Embryonic facial prominence (tissue), 1 donor: ENCODE measurements around the gene CREBBP.

Experiments used
- DNase-seq: peaks from one replicate; pipeline ENCODE4 v3.0.0-alpha.2; 2016; ENCODE audit errors: extremely low spot score

CREBBP gene

DNA sequence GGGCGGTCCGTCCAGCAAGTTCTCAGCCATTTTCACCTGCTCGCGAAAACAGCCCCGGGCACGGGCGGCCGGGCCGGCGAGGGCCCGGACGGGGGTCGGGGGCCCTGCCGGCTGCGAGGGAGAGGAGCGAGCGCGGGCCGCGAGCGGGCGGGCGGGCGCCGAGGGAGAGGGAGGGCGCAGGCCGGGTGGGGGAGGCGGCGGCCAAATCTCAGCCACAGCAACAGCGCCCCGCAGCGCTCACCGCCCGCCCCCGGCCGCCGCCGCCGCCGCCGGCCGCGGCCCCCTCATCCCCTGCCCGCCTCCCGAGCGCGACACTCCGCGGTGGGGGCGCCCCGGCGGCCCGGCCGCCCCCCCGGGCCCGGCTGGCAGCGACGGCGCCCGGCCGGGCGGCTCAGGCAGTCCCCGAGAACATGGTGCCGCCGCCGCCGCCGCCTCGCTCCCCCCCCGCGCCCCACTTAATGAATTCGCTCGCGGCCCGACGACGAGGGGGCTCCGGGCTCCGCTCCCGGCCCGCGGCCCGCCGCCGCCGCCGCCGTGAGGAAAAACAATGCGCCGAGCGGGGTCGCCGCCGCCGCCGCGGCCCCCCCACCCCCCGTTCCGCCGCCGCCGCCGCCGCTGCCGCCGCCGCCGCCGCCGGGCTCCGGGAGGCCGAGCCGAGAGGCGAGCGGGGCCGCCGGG is 487 bp downstream of the CREBBP start:
- peak; percentile 34 for DNase-seq

DNA sequence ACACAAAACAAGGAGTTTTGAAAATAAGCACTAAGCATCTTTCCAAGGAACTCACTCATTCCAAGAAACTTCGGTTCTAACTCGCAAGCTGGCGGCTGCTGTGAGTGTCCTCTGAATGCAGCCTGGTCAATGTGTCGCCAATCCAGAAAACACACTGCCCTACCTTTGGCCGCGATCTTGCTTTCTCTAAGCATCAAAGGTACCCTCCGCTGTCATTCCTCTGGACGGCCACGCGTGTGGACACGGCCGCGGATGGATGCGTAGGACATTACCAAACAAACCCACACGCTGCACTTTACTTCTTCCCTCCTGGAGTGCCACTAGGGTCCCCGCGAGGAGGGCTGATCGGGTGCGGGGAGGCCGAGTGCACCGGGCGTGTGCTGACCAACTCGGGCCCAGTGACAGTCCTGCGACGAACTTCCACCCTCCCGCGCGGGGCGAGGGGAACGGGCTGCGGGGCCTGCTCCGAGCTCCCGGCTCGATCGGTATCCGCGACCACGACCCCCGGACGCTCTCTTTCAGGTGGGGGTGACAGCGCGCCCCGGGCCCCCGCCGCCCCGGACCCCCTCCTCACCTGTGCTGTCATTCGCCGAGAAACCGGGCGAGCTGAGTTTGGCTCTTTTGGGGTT is 1.1 kb downstream of the CREBBP start:
- DNase-seq: no peak

DNA sequence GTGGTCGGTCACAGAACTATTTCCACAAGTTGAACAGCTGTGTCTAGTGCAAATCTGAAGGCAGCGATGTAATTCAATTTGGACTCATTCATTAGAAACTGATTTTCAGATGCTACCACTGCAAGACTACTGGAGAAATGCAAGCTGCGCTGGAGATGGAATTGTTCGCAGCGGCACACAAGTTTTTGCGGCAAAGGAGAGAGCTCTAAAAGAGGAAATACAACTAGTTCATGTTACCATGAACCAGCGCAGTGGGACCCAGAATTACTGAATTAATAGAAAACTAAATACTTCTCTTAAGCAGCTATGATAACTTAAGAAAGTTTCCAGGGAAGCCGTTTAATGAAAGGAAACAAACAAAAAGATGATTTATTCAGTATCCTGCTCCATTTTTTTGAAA is 1.9 kb downstream of the CREBBP start:
- DNase-seq: no peak

DNA sequence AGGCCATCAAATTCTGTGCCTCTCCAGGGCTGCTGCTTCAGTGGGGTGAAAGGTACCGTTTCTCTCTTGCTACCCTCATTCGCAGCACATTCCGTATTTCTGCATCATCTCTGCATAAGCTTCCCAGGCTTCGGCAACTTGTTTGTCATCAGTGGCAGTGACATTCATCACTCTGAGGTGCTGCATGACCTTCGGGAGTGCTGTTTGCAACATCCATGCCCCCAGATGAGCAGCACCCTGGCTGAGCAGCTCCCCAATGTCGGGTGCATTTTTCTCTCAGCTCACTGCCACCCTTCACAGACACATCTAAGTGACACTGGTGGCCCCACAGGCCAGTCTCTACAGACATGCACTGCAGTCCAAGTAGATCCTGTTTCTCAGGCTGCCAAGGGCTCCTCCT is 3.8 kb downstream of the CREBBP start:
- DNase-seq: no peak

DNA sequence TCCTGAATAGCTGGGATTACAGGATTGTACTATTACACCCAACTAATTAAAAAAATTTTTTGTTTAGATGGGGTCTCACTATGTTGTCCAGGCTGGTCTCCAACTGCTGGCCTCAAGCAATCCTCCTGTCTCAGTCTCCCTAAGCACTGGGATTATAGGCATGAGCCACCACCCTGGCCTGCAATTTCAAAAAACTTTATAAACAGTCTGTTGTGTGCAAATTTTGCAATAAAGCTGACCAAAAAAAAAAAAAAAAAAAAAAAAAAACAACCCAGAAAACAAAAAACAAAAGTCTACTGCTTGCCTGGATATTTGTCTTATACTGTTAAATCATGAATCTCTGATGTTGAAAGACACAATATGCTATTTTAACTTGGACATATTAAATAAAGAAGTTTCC is 4.4 kb downstream of the CREBBP start:
- no peak for DNase-seq

DNA sequence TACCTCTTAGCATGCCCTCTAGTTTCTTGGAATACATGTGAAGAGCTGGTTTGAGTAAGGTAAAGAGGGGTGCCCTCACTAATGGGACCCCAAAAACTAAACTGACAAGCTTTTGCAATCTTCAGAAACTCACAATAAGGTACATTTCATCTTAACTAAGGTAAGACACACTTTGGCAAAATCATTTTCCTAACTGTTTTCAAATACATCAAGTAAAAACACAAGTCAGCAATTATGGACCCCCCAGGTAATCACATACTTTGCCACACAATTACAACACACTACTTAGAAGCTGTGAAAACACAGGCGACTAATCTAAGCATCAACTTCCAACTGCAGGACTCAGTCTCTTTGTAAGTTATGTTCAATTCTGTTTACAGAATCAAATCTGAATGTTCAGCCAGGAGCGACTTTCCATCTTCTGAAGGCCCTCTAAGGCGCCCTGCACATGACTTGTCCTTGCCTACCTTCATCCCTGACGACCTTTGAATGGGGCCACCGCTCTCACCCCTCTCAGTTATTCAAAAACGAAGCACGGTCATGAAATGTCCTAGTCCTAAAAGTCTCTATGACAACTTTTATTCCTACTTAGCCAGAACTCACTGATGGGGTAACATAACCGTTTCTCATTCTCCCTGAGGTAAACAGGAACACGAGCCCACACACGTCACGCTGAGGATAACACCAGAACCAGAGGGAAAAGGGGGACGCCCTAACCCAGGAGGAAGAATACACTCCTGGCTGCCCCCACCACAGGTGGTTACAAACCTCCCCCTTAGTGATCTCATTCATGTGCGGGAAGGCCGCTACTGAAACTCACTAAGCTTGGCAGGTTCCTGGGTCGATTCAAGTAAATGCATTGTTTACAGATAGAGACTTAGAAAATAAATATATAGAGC is 5.5 kb downstream of the CREBBP start:
- DNase-seq: no peak

DNA sequence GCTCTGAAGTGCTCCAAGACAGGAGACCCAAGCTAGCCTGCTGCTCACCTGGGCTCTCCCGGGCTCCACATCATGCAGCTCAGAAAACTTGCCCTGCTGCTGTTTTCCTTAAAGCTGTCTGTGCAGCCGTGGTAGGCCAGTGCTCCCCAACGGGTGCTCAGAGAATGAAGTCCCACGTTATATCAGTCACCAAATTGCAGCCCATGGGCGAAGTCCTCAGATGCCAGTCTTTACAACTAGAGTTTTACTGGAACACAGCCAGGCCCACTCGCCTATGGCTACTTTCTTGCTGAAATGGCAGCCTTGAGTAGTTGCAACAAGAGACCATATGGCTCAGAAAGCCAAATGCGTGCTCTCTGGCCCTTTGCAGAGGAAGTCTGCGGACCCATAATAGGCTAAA is 6.3 kb downstream of the CREBBP start:
- no peak for DNase-seq

DNA sequence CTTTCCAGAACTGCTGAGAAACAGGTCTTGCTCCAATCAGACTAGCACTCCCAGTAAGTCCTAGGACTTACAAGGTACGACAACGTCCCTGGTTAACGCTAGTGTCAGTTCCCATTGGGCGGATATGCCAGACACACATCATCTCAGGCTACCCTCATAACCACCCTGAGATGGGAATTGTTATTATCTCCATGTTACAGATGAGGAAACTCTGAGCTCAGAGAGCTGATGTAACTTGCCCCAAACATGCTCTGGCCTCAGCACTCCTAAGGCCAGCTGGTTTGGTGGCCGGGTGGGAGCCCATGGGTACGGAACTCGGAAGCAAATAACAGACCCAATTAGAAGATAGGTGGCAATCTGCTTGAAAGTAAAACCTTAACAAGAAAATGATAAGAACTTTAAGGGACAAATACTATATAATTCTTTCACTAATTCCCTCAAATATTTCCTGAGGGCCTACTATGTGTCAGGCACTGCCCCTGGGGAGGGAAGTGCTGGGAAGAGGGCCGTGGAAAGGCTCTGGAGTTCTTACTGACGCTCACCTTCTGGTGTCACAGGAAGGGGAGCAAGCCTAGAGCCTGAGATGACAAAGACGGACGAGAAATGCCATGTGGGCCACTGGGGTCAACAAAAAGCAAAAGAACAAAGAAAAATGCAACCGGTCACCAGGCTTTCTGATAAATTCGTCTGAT is 6.9 kb downstream of the CREBBP start:
- no peak for DNase-seq

DNA sequence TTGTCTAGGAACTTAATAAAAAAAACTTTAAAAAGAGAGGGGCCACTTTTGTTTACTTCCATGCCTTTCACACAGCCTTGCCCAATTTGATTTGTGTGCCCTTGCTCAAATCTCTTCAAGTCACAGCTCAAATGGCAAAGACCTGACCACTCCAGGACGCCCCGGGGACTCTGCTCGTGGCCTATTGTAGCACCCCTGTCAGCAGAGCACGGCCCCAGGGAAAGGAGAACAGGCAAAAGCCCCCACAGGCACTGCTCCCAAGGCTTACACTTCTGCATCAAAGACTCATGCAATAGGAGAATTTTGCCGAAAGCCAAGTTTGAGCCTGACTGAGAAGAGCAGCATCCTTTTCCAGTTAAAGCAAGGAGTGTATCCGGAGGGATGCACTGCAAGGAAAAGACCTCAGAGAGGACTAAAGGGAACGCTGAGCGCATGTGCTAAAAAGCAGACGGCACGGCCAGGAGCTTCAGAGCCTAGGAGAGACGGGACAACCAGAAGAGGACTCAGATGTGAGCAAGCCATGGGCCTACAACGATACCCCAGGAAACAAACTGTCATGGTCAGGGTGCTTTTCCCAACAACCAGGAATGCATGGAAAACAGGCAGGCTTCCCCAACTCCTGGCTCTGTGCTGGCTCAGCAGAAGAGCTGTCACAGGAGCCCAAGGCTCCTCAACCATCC is 8.2 kb downstream of the CREBBP start:
- no peak for DNase-seq

DNA sequence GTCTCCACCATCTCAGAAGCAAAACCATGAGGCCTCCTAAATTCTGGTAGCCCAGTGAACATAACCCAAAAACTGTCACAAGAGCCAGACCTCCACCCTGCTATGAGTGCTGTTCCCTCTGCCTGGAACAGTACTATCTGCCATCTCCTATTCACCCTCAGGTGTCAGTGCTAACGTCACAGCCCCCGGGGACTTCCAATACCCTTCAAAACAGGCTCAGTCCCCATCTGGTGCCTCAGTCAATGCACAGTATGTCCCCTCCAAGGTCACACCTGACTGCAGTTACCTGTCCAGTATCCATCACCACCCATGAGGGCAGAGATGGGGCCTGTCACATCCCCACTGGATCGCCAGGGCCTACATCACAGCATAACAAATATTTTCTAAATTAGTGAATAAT is 11.5 kb downstream of the CREBBP start:
- no peak for DNase-seq

DNA sequence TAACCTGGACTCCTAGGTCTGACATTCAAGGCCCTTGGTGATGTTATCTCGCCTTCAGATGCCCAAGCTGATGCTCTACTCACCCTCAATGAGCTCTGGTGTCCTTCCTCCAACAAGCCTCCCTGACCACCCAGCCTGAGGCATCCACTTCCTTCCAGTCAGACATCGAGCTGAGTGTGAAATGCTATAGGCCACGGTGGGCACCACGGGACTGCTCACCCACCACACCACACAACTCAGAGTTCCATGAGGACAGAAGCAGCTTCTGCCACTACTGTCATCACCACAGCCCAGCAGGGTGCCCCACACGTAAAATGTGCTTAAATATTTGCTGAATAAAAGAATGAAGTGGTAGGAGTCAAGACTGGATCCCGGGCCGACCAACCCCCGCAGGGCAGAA is 12.0 kb downstream of the CREBBP start:
- DNase-seq: no peak

DNA sequence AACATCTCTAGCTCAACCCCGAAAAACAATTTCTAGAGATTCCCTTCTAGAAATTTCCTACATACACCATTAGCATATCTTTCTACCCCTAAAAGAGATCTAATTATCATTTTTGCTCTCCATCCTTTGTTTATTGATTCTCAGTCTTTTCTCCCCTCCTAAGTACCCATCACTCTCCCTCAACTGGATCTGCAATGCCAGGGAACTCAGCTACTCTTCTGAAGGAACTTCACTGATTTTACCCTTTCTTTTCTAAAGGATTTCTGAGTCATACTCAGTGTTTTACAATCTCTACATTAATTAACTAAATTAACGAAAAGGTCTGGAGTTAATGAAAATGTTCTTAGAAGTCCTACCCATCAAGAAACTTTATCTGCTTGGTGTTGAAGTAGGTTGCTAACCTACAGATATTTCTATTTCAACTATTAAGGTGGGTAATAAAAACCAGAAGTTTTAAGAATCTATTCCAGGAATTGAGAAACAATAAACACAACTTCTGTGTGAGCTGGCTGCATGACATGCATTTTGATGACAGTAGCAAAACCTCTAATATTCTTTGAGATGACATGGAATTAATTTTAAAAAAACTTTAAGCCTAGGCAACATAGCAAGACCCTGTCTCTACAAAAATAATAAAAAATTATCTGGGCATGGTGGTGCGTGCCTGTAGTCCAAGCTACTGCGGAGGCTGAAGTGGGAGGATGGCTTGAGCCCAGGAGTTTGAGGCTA is 13.6 kb downstream of the CREBBP start:
- no peak for DNase-seq

DNA sequence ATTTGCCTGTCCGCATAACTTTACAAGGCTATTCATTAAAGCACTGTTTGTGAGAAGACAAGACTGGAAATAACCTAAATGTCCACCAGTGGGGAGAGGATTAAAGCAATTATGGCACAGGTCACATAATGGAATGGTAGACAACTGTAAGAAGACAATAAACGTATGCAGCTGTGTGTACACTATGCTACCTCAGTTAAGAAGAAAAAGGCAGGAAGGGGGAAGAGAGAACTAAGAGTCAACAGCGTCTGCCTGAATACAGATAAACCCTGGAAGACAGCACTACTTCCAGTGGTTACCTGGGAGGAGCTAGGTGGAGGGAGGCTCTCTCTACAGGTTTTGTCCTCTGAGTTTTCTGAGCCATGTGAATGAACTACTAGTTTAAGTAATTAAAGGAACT is 15.3 kb downstream of the CREBBP start:
- no peak for DNase-seq

DNA sequence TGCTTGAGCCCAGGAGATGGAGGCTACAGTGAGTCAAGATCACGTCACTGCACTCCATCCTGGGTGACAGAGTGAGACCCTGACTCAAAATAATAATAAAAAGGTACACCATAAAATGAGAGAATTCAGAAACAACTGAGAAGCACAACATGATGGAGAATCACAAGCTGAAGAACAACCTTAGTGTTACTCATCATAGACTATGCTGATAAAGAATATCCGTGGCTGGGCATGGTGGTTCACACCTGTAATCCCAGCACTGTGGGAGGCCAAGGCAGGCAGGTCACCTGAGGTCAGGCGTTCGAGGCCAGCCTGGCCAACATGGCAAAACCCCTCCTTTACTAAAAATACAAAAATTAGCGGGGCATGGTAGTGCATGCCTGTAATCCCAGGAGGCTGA is 16.0 kb downstream of the CREBBP start:
- no peak for DNase-seq

DNA sequence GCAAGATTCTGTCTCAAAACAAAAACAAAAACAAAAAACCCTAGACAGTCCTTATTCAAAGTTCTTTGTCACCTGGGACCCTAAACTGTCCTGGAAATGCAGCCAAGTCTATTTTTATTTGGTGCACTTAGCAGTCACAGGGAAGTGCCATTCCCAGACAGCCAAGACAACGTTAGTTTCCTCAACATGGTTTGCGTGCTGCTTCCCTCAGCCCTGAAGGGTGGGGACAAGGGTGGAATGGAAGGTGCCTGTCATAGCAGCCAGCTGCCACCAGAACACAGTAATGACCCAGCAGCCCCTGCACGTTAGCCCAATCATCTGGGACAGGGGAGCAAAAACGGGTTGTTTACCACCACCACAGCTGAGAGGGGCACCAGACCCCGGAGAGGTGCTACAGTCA is 16.9 kb downstream of the CREBBP start:
- DNase-seq: no peak

DNA sequence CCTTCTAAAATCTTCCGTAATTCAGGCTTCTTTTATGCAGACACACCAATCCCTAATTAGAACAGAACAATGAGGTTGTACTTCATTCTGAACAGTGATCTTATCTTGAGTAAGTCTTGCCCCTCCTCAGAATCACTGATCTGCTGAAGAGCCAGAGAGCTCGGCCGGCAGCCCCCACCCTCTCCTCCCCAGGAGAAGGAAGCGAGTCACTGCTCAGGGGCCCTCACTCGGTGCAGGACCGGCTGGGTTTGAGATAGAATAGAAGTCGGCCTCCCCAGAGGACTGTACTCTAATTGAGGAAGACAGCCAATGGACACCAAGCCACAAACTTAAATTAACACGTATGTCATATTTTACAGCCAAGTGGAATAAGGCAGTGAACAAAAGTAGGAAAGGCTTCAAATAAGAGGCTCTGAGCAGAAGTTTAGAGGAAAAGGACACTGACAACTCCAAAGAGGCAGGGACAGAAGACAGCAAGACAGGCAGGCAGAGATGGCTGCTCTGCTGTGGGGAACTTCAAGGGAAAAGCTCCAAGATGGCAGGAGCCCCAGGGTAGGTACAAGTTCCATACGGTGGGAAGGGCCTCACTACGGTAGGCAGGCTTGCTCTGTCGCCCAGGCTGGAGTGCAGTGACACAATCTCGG is 18.6 kb downstream of the CREBBP start:
- no peak for DNase-seq

DNA sequence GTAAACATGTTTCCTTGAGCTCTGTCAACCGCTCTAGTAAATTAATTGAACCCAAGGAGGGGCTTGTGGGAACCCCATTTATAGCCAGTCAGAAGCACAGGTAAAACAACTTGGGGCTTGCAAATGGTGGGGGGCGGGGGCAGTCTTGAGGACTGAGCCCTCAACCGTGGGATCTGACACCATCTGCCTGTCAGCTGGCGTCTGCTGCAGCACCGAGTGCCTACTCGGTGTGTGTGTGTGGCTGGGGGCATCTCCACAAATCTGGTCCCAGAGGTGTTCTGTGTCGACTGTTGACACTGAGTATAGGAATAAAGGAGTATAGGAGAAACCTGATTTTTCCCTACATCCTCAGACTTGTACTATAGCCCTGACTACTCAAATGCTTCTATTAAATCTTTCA is 20.6 kb downstream of the CREBBP start:
- no peak for DNase-seq

DNA sequence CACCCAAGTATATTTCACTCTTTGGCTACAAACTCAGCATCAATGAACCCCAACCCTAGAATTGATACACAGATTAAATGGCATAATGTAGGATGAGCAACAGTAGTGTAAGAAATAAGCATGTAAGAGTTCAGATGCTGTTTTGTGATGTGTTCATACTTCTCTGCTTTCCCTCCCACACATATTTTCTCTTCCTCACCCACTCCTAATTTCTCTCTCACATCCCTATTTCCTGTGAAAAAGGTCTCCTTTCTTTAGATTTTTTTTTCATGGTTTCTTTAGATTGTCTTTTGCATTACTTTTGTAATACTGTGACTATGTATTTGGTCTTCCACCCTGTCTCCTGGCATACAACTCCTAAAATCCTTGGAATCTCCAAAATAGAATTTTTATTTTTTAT is 21.7 kb downstream of the CREBBP start:
- DNase-seq: no peak

DNA sequence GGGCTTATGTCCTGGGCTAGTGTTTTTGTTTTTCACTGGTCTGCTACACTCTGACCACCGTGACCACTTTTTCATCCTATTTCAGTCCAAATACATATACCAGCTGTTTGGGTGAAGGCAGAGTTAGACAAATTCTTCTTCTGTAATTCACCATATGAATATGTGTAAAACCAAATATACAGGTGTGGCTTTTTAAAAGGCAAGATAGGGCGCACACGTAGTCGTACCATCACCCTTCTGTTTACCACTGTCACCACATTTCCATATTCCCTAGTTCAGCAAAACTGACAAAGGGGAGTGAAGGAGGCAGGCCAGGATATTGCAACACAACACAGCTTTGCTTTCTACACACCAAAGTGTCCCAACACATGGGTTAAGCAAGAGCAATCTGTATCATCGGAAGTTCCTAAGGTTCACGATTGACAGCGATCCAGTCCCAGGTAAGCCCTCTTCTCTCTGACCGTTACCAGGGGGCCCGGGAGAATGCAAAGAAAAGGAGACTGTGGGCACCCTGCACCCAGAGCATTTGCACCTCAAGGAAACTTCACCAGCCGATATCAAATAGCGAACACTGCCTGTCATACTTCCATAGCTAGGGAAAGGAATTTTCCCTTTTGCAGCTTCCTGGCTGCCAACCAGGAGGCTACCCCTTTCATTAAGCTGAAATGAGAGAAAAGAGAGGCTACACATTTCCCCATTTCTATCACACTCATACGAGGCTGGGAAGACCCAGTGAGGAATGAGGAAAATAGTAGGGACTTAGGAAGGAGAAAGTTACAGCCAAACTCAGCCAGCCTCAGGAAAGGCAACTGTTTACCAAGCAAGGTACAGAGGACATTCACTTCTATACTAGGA is 23.1 kb downstream of the CREBBP start:
- DNase-seq: no peak
